Measurements from ENCODE around the gene NRXN2.

The NRXN2 gene

GRCh38 chr11:64763526-64764039 is 40.6 kb upstream of the NRXN2 start:
- TF ChIP-seq, protein P1, sequence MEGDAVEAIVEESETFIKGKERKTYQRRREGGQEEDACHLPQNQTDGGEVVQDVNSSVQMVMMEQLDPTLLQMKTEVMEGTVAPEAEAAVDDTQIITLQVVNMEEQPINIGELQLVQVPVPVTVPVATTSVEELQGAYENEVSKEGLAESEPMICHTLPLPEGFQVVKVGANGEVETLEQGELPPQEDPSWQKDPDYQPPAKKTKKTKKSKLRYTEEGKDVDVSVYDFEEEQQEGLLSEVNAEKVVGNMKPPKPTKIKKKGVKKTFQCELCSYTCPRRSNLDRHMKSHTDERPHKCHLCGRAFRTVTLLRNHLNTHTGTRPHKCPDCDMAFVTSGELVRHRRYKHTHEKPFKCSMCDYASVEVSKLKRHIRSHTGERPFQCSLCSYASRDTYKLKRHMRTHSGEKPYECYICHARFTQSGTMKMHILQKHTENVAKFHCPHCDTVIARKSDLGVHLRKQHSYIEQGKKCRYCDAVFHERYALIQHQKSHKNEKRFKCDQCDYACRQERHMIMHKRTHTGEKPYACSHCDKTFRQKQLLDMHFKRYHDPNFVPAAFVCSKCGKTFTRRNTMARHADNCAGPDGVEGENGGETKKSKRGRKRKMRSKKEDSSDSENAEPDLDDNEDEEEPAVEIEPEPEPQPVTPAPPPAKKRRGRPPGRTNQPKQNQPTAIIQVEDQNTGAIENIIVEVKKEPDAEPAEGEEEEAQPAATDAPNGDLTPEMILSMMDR (conservative IDR thresholded peaks at IDR 0.05; ENCODE audit: low read depth, low read length) = no peak
- Histone ChIP-seq H3K36me3 (ENCODE audit: insufficient read depth) (peaks cover 12% of the 10 kb centered on the region; the same call in 1 of the 2 replicates), H3K9ac (no peak overlapping the region), H3K79me2 (ENCODE audit: insufficient read depth, low read depth) (0 out of 2 replicates have a peak, but pooled peaks cover under 1% of the 10 kb centered on the region), H4K20me1 (ENCODE audit: insufficient read depth) (peaks cover 9% of the 10 kb centered on the region; the same call in 1 of the 2 replicates), H3K27me3 (ENCODE audit: insufficient read depth, low read depth) (no peaks in the 10 kb centered on the region), H2AFZ (ENCODE audit: low read depth) (no peak overlapping the region), H3K4me2 (no peak overlapping the region), H3K27ac (peak overlapping the region; percentile 7; the same call in 1 of the 2 replicates), H3K4me3 (IDR thresholded peaks at IDR 0.05; ENCODE audit: insufficient read depth, low read depth, low read length) (no peak overlapping the region), H3K4me1 (ENCODE audit: low read depth, poor library complexity, severe bottlenecking) (peaks cover 14% of the 10 kb centered on the region)

- no peak overlapping the region for H3K9ac ChIP-seq
- peaks cover 7% of the 10 kb centered on the region; the same call in 1 of the 2 replicates for H3K36me3 ChIP-seq (ENCODE audit: insufficient read depth)
- peaks cover 13% of the 10 kb centered on the region for H3K4me1 ChIP-seq (ENCODE audit: low read depth, poor library complexity, severe bottlenecking)
- H3K4me3 ChIP-seq (IDR thresholded peaks at IDR 0.05; ENCODE audit: insufficient read depth, low read depth, low read length) = no peak overlapping the region
- no peak overlapping the region for H3K4me2 ChIP-seq
- no peak overlapping the region for H2AFZ ChIP-seq (ENCODE audit: low read depth)
- H4K20me1 ChIP-seq (ENCODE audit: insufficient read depth) = peaks cover 9% of the 10 kb centered on the region; the same call in 1 of the 2 replicates
- no peak overlapping the region; the same call in 1 of the 2 replicates for H3K27ac ChIP-seq
- H3K79me2 ChIP-seq (ENCODE audit: insufficient read depth, low read depth) = no peaks in the 10 kb centered on the region
- TF ChIP-seq, protein P1 (conservative IDR thresholded peaks at IDR 0.05; ENCODE audit: low read depth, low read length) = no peak
- no peaks in the 10 kb centered on the region for H3K27me3 ChIP-seq (ENCODE audit: insufficient read depth, low read depth)
Observed at GRCh38 chr11:64762674-64763525, 39.9 kb upstream of the NRXN2 start.

GRCh38 chr11:64762277-64762673 is 39.3 kb upstream of the NRXN2 start:
- H3K79me2 ChIP-seq (ENCODE audit: insufficient read depth, low read depth) = no peaks in the 10 kb centered on the region
- H3K9ac ChIP-seq = no peak overlapping the region
- H3K27ac ChIP-seq = no peak overlapping the region
- no peaks in the 10 kb centered on the region for H3K27me3 ChIP-seq (ENCODE audit: insufficient read depth, low read depth)
- peaks cover 9% of the 10 kb centered on the region; the same call in 1 of the 2 replicates for H4K20me1 ChIP-seq (ENCODE audit: insufficient read depth)
- H3K4me2 ChIP-seq = no peak overlapping the region
- peaks cover 11% of the 10 kb centered on the region for H3K4me1 ChIP-seq (ENCODE audit: low read depth, poor library complexity, severe bottlenecking)
- no peak overlapping the region for H3K4me3 ChIP-seq (IDR thresholded peaks at IDR 0.05; ENCODE audit: insufficient read depth, low read depth, low read length)
- H3K36me3 ChIP-seq (ENCODE audit: insufficient read depth) = peaks cover 6% of the 10 kb centered on the region; the same call in 1 of the 2 replicates
- TF ChIP-seq, protein P1 (conservative IDR thresholded peaks at IDR 0.05; ENCODE audit: low read depth, low read length) = no peak
- no peak overlapping the region for H2AFZ ChIP-seq (ENCODE audit: low read depth)

- peaks cover 9% of the 10 kb centered on the region; the same call in 1 of the 2 replicates for H4K20me1 ChIP-seq (ENCODE audit: insufficient read depth)
- peaks cover 24% of the 10 kb centered on the region for H3K4me1 ChIP-seq (ENCODE audit: low read depth, poor library complexity, severe bottlenecking)
- no peak overlapping the region for H3K9ac ChIP-seq
- H3K79me2 ChIP-seq (ENCODE audit: insufficient read depth, low read depth) = no peaks in the 10 kb centered on the region
- H3K27me3 ChIP-seq (ENCODE audit: insufficient read depth, low read depth) = no peaks in the 10 kb centered on the region
- no peak overlapping the region for H2AFZ ChIP-seq (ENCODE audit: low read depth)
- H3K36me3 ChIP-seq (ENCODE audit: insufficient read depth) = peaks cover 6% of the 10 kb centered on the region; the same call in 1 of the 2 replicates
- TF ChIP-seq, protein P1 (conservative IDR thresholded peaks at IDR 0.05; ENCODE audit: low read depth, low read length) = no peak
- no peak overlapping the region; the same call in 1 of the 2 replicates for H3K27ac ChIP-seq
- H3K4me2 ChIP-seq = no peak overlapping the region
- no peak overlapping the region for H3K4me3 ChIP-seq (IDR thresholded peaks at IDR 0.05; ENCODE audit: insufficient read depth, low read depth, low read length)
Observed at GRCh38 chr11:64760759-64761420, 37.9 kb upstream of the NRXN2 start.

Data from KMS-11 (cell line).